IMR-90 (cell line): ENCODE measurements around the gene LATS2. TPM values are rescaled to one million over a fixed set of nuclear protein-coding genes. Genes with fewer than 3 reads are reported as not detected.

Source experiments
- ATAC-seq: fragments of 200-7000 bp; cut with Tn5 transposase; 2 replicates; pipeline ENCODE4 v1.9.1; 2020; ENCODE audit warnings: low read depth, mild to moderate bottlenecking, moderate library complexity
- BruUV-seq: library from RNA; stranded (reverse); fragments of 400-500 nt; replicated peaks from 2 replicates; lab custom pipeline; 2021; lab: Mats Ljungman, UMichigan
- CTCF ChIA-PET: fragments of 300-600 bp; formaldehyde crosslinking; extraction: SDS; loops from one replicate; lab custom pipeline; 2021; ENCODE audit warnings: antibody characterized with exemption; lab: Yijun Ruan, JAX
- POLR2A ChIA-PET: fragments of 300-600 bp; sonication (Branson Sonifier 250); formaldehyde crosslinking; loops from one replicate; lab custom pipeline; 2022; ENCODE audit warnings: antibody characterized with exemption; ENCODE audit not compliant: unreplicated experiment; lab: Charles Lee
- DNase-seq: peaks from one replicate; pipeline ENCODE4 v3.0.0; 2013
- H2AFZ ChIP-seq: replicated peaks from 2 replicates; pipeline ENCODE3; 2013; ENCODE audit warnings: low read length, mild to moderate bottlenecking; ENCODE audit not compliant: poor library complexity
- H2AK5ac ChIP-seq: 2 replicates; pipeline ENCODE4 v1.6.1; 2013; ENCODE audit warnings: low read depth, low read length, inconsistent platforms
- H2AK9ac ChIP-seq: replicated peaks from 2 replicates; pipeline ENCODE3; 2013; ENCODE audit warnings: mild to moderate bottlenecking, low read depth, low read length, moderate library complexity; ENCODE audit not compliant: poor library complexity
- H2BK120ac ChIP-seq: 2 replicates; pipeline ENCODE4 v1.6.1; 2013; ENCODE audit warnings: low read depth, low read length, inconsistent platforms
- H2BK15ac ChIP-seq: 3 replicates; pipeline ENCODE4 v1.6.1; 2013; ENCODE audit warnings: low read depth, low read length, inconsistent platforms
- H2BK20ac ChIP-seq: 2 replicates; pipeline ENCODE4 v1.6.1; 2013; ENCODE audit warnings: low read depth, mild to moderate bottlenecking, inconsistent platforms, low read length, moderate library complexity
- H2BK5ac ChIP-seq: 2 replicates; pipeline ENCODE4 v1.6.1; 2013; ENCODE audit warnings: mild to moderate bottlenecking, low read depth, low read length, inconsistent platforms; ENCODE audit not compliant: poor library complexity, severe bottlenecking
- H3K14ac ChIP-seq: replicated peaks from 2 replicates; pipeline ENCODE4 v1.6.1; 2013; ENCODE audit warnings: low read depth, low read length, inconsistent platforms
- H3K18ac ChIP-seq: 2 replicates; pipeline ENCODE4 v1.6.1; 2013; ENCODE audit warnings: low read depth, low read length, control low read depth
- H3K23ac ChIP-seq: 2 replicates; pipeline ENCODE4 v1.6.1; 2013; ENCODE audit warnings: low read depth, low read length, inconsistent platforms
- H3K27ac ChIP-seq: 2 replicates; pipeline ENCODE4 v1.5.1; 2013; ENCODE audit warnings: mild to moderate bottlenecking, control low read depth, low read length; ENCODE audit not compliant: insufficient read depth
- H3K27me3 ChIP-seq: 2 replicates; pipeline ENCODE4 v1.6.1; 2013; ENCODE audit warnings: low read length; ENCODE audit not compliant: control insufficient read depth, insufficient read depth
- H3K36me3 ChIP-seq: 2 replicates; pipeline ENCODE4 v1.6.1; 2013; ENCODE audit warnings: low read length, mixed read lengths; ENCODE audit not compliant: control insufficient read depth, insufficient read depth
- H3K4ac ChIP-seq: 2 replicates; pipeline ENCODE4 v1.6.1; 2013; ENCODE audit warnings: low read depth, low read length, inconsistent platforms
- H3K4me1 ChIP-seq: 2 replicates; pipeline ENCODE4 v1.6.1; 2013; ENCODE audit warnings: low read length, mixed read lengths; ENCODE audit not compliant: control insufficient read depth, insufficient read depth
- H3K4me2 ChIP-seq: 2 replicates; pipeline ENCODE4 v1.6.1; 2013; ENCODE audit warnings: low read depth, mild to moderate bottlenecking, control low read depth, low read length, moderate library complexity
- H3K4me3 ChIP-seq: 2 replicates; pipeline ENCODE4 v1.5.1; 2013; ENCODE audit warnings: low read depth, mild to moderate bottlenecking, control low read depth, low read length, moderate library complexity; ENCODE audit not compliant: insufficient read depth
- H3K56ac ChIP-seq: 2 replicates; pipeline ENCODE4 v1.6.1; 2013; ENCODE audit warnings: low read length, inconsistent platforms; ENCODE audit not compliant: insufficient read depth; ENCODE audit errors: extremely low read depth
- H3K79me1 ChIP-seq, 2 experiments: 2 replicates each; pipeline ENCODE4 v1.6.1; 2013; ENCODE audit warnings: low read length in 2 of 2, inconsistent platforms in 1 of 2, low read depth in 1 of 2
- H3K9ac ChIP-seq: 2 replicates; pipeline ENCODE4 v1.6.1; 2013; ENCODE audit warnings: low read depth, low read length, control low read depth
- H3K9me1 ChIP-seq: 2 replicates; pipeline ENCODE4 v1.6.1; 2013; ENCODE audit warnings: low read length, inconsistent platforms; ENCODE audit not compliant: insufficient read depth
- H3K9me3 ChIP-seq: 2 replicates; pipeline ENCODE4 v1.6.1; 2013; ENCODE audit warnings: low read length; ENCODE audit not compliant: control insufficient read depth, insufficient read depth
- H4K20me1 ChIP-seq: 2 replicates; pipeline ENCODE4 v1.6.1; 2013; ENCODE audit warnings: low read length, inconsistent platforms; ENCODE audit not compliant: insufficient read depth
- H4K5ac ChIP-seq: 2 replicates; pipeline ENCODE4 v1.6.1; 2013; ENCODE audit warnings: mild to moderate bottlenecking, low read depth, low read length, control low read depth
- H4K8ac ChIP-seq, 2 experiments: 2 replicates each; pipeline ENCODE4 v1.6.1; 2013; ENCODE audit warnings: low read depth in 2 of 2, low read length in 2 of 2, control low read depth in 1 of 2, inconsistent platforms in 1 of 2
- H4K91ac ChIP-seq: 2 replicates; pipeline ENCODE4 v1.6.1; 2013; ENCODE audit warnings: low read depth, low read length, inconsistent platforms; ENCODE audit not compliant: insufficient read depth
- CEBPB ChIP-seq: IDR thresholded peaks from 2 replicates; pipeline ENCODE4 v1.6.1; 2012; ENCODE audit warnings: low read depth, low read length, improper control_type of control experiment
- ELK1 ChIP-seq: fragments of 150-350 bp; IDR thresholded peaks from 2 replicates; pipeline ENCODE4 v1.6.1; 2016; ENCODE audit warnings: low read depth, mild to moderate bottlenecking, low read length, moderate library complexity, borderline replicate concordance
- MXI1 ChIP-seq: IDR thresholded peaks from 2 replicates; pipeline ENCODE4 v1.6.1; 2012; ENCODE audit warnings: low read depth, mild to moderate bottlenecking, low read length, moderate library complexity, borderline replicate concordance
- POLR2A ChIP-seq: IDR thresholded peaks from 2 replicates; pipeline ENCODE4 v1.6.1; 2012; ENCODE audit warnings: mild to moderate bottlenecking, low read depth, low read length
- RCOR1 ChIP-seq: IDR thresholded peaks from 2 replicates; pipeline ENCODE4 v1.6.1; 2012; ENCODE audit warnings: mild to moderate bottlenecking, low read length, improper control_type of control experiment; ENCODE audit not compliant: insufficient replicate concordance
- WGBS, 2 experiments: methylation state at CpG; one replicate each; pipeline versions ENCODE4 v1.1.5 to v1.1.7; 2013; ENCODE audit warnings: missing lambda C conversion rate in 2 of 2; ENCODE audit not compliant: insufficient read length in 1 of 2; ENCODE audit errors: extremely low coverage in 2 of 2; 5-methylcytosine and 5-hydroxymethylcytosine counted together
- dilution Hi-C: fragments of 300-500 bp; cut with HindIII; formaldehyde crosslinking; loops from one replicate; pipeline ENCODE4 v1.14.3; 2018; ENCODE audit warnings: low sequenced_read_pairs; ENCODE audit not compliant: unreplicated experiment
- in situ Hi-C: fragments of 300-500 bp; cut with MboI; formaldehyde crosslinking; loops from 3 replicates; pipeline ENCODE4 v1.14.3; 2019; ENCODE audit warnings: low sequenced_read_pairs, inconsistent platforms, mixed read lengths
- intact Hi-C: fragments of 100-400 bp; cut with micrococcal nuclease; formaldehyde crosslinking; loops from 2 replicates; pipeline ENCODE4 v1.10.0; 2022
- polyA plus RNA-seq, 3 experiments: library from polyadenylated mRNA; depleted of rRNA; stranded (reverse); fragments of >200 nt; gene quantifications; 2 replicates each; pipeline ENCODE4 v1.2.3, GENCODE V29; 2012; ENCODE audit warnings: low replicate concordance in 1 of 3
- total RNA-seq: library from RNA; depleted of rRNA; stranded (reverse); fragments of >200 nt; gene quantifications from 2 replicates; pipeline ENCODE4 v1.2.3, GENCODE V29; 2012

LATS2 gene
- total and polyA plus RNA-seq, 2 of the 4 experiments (the other 2 are of a cell fraction) = 12.7 to 22.4 TPM

GRCh38 chr13:21051675-21052074 is 9.7 kb downstream of the LATS2 start:
- H2AK9ac ChIP-seq = no peak overlapping the region
- H3K4me3 ChIP-seq = no peak overlapping the region
- H3K4ac ChIP-seq = no peak overlapping the region
- no peak for ATAC-seq
- no peak overlapping the region for H2AK5ac ChIP-seq
- dilution Hi-C loops = no loop called here
- no peak overlapping the region for H4K5ac ChIP-seq
- H3K56ac ChIP-seq = no peak overlapping the region
- H4K91ac ChIP-seq = no peak overlapping the region
- no peak overlapping the region for H2BK20ac ChIP-seq
- H3K23ac ChIP-seq = no peak overlapping the region
- peaks cover 33% of the 10 kb centered on the region for H3K4me1 ChIP-seq
- in situ Hi-C loops = no loop called here
- intact Hi-C loops = no loop called here
- peaks cover 100% of the 10 kb centered on the region for H4K20me1 ChIP-seq
- no peaks in the 10 kb centered on the region for H3K27me3 ChIP-seq
- CTCF ChIA-PET = no interaction called here
- no peak overlapping the region for H2BK15ac ChIP-seq
- H3K18ac ChIP-seq = no peak overlapping the region
- peaks cover 0 to 82% of the 10 kb centered on the region in 2 experiments; a peak in 2 of 4 replicates for H3K79me1 ChIP-seq
- no TSS peak for BruUV-seq
- no peak overlapping the region for H3K4me2 ChIP-seq
- 80% methylated on average over 1 of the region's 3 CpGs; no CpG with 5 or more reads in 1 of the 2 experiments for WGBS, 2 experiments
- DNase-seq = no peak
- POLR2A ChIA-PET = interaction anchor here (0.6 kb wide), 1 partner anchor 105 kb away, joined by 13 read pairs; no protein-coding TSS in a partner anchor
- H3K9me3 ChIP-seq = no peaks in the 10 kb centered on the region
- no peak overlapping the region for H2BK120ac ChIP-seq
- no peak overlapping the region for H3K9ac ChIP-seq
- H4K8ac ChIP-seq = no peak overlapping the region
- H3K36me3 ChIP-seq = peaks cover 33% of the 10 kb centered on the region
- H3K27ac ChIP-seq = no peak overlapping the region
- peaks cover 55% of the 10 kb centered on the region for H3K9me1 ChIP-seq
- no peak overlapping the region for H2AFZ ChIP-seq
- H3K14ac ChIP-seq = no peak overlapping the region
- H2BK5ac ChIP-seq = no peak overlapping the region
- TF ChIP-seq CEBPB (no peak), RCOR1 (no peak), MXI1 (no peak), POLR2A (no peak), ELK1 (no peak)
